Stimulated activated CD8-positive, alpha-beta memory T cell treated with anti-CD3 and anti-CD28 coated beads, Interleukin-4, amount 100 ng/mL, for 1 hour (primary cell): Measurements from ENCODE around the gene ZNF506.
"Not testable (repeated sequence)": the region's sequence is repeated elsewhere in the genome, so short reads cannot be mapped to it uniquely, and the experiment has no call there.

Source experiments
- DNase-seq, 2 donors: peaks; one replicate each; pipeline ENCODE4 v3.0.0-alpha.2; 2020; ENCODE audit warnings: low read depth in 2 of 2, low spot score in 1 of 2

ZNF506 gene

GRCh38 chr19:19746286-19747213, 75.0 kb downstream of the ZNF506 start:
- no peak for DNase-seq

GRCh38 chr19:19745496-19746285, 75.9 kb downstream of the ZNF506 start:
- DNase-seq: no peak

GRCh38 chr19:19744641-19745040, 76.9 kb downstream of the ZNF506 start:
- DNase-seq: no peak

- not testable (repeated sequence) for DNase-seq
Observed at GRCh38 chr19:19743921-19744320, 77.6 kb downstream of the ZNF506 start.

GRCh38 chr19:19743176-19743575, 78.4 kb downstream of the ZNF506 start:
- DNase-seq: no peak

GRCh38 chr19:19742773-19743172, 78.8 kb downstream of the ZNF506 start:
- DNase-seq: no peak
